HUES48 (cell line): ENCODE data around the gene DOCK3.
"Not testable (repeated sequence)": the region's sequence is repeated elsewhere in the genome, so short reads cannot be mapped to it uniquely, and the experiment has no call there.

ENCODE experiments used
- H3K27ac ChIP-seq: one replicate; pipeline ENCODE4 v1.7.0; 2013; ENCODE audit warnings: low read depth, low read length, inconsistent platforms
- H3K27me3 ChIP-seq: 2 replicates; pipeline ENCODE4 v1.6.1; 2013; ENCODE audit warnings: mild to moderate bottlenecking, low read length; ENCODE audit not compliant: control insufficient read depth, insufficient read depth
- H3K36me3 ChIP-seq: 2 replicates; pipeline ENCODE4 v1.6.1; 2013; ENCODE audit warnings: low read length; ENCODE audit not compliant: control insufficient read depth, insufficient read depth
- H3K4me1 ChIP-seq: 2 replicates; pipeline ENCODE4 v1.6.1; 2013; ENCODE audit warnings: mild to moderate bottlenecking, low read length; ENCODE audit not compliant: control insufficient read depth, insufficient read depth
- H3K4me3 ChIP-seq: 2 replicates; pipeline ENCODE4 v1.5.1; 2013; ENCODE audit warnings: mild to moderate bottlenecking, low read depth, low read length
- H3K9ac ChIP-seq: 2 replicates; pipeline ENCODE4 v1.6.1; 2013; ENCODE audit warnings: mild to moderate bottlenecking, low read depth, low read length, moderate library complexity
- H3K9me3 ChIP-seq: 2 replicates; pipeline ENCODE4 v1.6.1; 2013; ENCODE audit warnings: low read length; ENCODE audit not compliant: control insufficient read depth, insufficient read depth

The DOCK3 gene

DNA sequence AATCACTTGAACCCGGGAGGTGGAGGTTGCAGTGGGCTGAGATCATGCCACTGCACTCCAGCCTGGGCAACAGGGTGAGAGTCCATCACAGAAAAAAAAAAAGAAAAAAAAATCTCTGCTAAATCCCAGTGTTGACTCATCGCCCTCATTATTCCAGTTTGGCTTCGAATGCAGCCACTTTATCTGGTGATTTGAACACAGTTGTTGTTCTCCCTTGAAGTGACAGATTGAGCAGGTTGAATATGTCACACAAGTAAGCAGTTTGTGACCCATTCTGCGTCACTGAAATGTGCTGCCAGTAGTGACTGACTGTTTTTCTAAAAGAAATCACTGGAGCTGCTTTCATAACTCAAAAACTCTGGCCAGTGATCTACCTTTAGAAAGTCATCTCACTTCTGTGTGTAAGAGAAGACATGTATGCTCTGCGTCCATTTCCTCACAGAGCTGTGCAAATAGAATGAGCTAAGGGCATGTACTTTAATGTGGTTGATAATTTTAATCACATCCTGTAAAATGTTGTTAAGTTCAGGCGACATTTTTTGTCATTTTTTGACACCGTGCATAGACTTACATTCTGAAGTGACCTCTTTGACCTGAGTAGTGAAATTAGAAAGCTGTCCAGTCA is 12.5 kb downstream of the DOCK3 start:
- H3K36me3 ChIP-seq = no peaks in the 10 kb centered on the region
- H3K27me3 ChIP-seq = no peaks in the 10 kb centered on the region
- no peak overlapping the region for H3K4me3 ChIP-seq
- no peak overlapping the region for H3K27ac ChIP-seq
- no peak overlapping the region for H3K9ac ChIP-seq
- no peaks in the 10 kb centered on the region for H3K9me3 ChIP-seq
- H3K4me1 ChIP-seq = peaks cover 26% of the 10 kb centered on the region

- Histone ChIP-seq H3K9ac (no peak overlapping the region), H3K27me3 (no peaks in the 10 kb centered on the region), H3K9me3 (no peaks in the 10 kb centered on the region), H3K4me3 (no peak overlapping the region), H3K4me1 (peaks cover 26% of the 10 kb centered on the region), H3K27ac (no peak overlapping the region), H3K36me3 (no peaks in the 10 kb centered on the region)
Measured at GRCh38 chr3:50687916-50688315, 13.2 kb downstream of the DOCK3 start.

DNA sequence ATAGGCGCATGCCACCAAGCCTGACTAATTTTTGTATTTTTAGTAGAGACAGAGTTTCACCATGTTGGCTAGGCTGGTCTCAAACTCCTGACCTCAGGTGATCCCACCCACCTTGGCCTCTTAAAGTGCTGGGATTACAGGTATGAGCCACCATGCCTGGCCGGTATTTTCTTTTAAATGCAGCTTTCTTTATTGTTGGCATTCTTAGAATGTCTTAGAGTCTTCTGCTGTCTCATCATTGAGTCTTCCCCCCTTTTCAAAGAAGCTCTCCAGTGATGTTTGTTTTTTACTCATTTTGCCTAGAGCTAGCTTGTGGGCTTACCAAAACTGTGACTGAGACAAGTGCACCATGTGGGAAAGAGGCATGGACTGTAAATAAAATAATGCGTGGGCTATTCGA is 13.9 kb downstream of the DOCK3 start:
- H3K27ac ChIP-seq = peak overlapping the region; percentile 65
- not testable (repeated sequence) for H3K27me3 ChIP-seq, H3K9me3 ChIP-seq, H3K9ac ChIP-seq, H3K36me3 ChIP-seq
- peaks cover 26% of the 10 kb centered on the region for H3K4me1 ChIP-seq
- 0 out of 2 replicates have a peak overlapping the region, but pooled peaks have one; percentile 12 for H3K4me3 ChIP-seq

DNA sequence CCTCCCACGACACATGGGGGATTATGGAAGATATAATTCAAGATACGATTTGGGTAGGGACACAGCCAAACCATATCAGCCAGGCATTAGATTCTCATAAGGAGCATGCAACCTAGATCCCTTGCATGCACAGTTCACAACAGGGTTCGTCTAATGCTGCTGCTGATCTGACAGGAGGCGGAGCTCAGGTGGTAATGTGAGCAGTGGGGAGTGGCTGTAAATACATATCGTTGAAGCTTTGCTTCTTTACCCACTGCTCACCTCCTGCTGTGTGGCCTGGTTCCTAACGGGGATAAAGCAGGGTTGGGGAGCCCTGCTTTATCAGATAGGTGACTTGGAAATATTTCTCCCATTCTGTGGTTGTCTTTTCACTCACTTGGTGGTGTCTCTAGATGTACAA is 14.8 kb downstream of the DOCK3 start:
- H3K4me1 ChIP-seq = peaks cover 26% of the 10 kb centered on the region
- no peaks in the 10 kb centered on the region for H3K36me3 ChIP-seq
- no peaks in the 10 kb centered on the region for H3K27me3 ChIP-seq
- no peak overlapping the region for H3K9ac ChIP-seq
- H3K4me3 ChIP-seq = no peak overlapping the region
- peak overlapping the region; percentile 65 for H3K27ac ChIP-seq
- H3K9me3 ChIP-seq = no peaks in the 10 kb centered on the region

GRCh38 chr3:50695031-50695430 is 20.3 kb downstream of the DOCK3 start:
- Histone ChIP-seq H3K9me3 (no peaks in the 10 kb centered on the region), H3K9ac (no peak overlapping the region)

GRCh38 chr3:50696276-50696675 is 21.5 kb downstream of the DOCK3 start:
- H3K9ac ChIP-seq = no peak overlapping the region
- H3K27me3 ChIP-seq = no peaks in the 10 kb centered on the region
- no peaks in the 10 kb centered on the region for H3K9me3 ChIP-seq
- no peaks in the 10 kb centered on the region for H3K36me3 ChIP-seq
- H3K4me3 ChIP-seq = no peak overlapping the region
- H3K27ac ChIP-seq = no peak overlapping the region
- H3K4me1 ChIP-seq = peaks cover 10% of the 10 kb centered on the region

More at GRCh38 chr3:50695031-50695430, 20.3 kb downstream of the DOCK3 start:
- H3K4me3 ChIP-seq = no peak overlapping the region
- H3K27ac ChIP-seq = no peak overlapping the region
- no peaks in the 10 kb centered on the region for H3K36me3 ChIP-seq
- H3K27me3 ChIP-seq = no peaks in the 10 kb centered on the region
- peaks cover 11% of the 10 kb centered on the region for H3K4me1 ChIP-seq

DNA sequence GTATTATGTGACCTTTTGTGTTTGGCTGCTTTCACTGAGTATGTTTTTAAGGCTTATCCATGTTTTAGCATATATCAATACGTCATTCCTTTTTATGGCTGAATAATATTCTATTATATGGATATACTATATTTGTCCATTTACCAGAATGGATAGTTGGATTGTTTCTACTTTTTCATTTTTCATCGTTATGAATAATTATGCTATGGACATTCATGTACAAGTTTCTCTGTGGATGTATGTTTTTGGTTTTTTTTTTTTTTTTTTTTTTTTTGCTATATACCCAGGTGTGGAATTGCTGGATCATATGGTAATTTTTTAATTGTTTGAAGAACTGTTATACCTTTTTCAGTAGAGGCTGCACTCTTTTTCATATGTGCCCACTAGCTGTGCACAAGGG is 23.5 kb downstream of the DOCK3 start:
- Histone ChIP-seq H3K9ac (no peak overlapping the region), H3K4me1 (peaks cover 10% of the 10 kb centered on the region), H3K4me3 (no peak overlapping the region), H3K36me3 (no peaks in the 10 kb centered on the region), H3K9me3 (no peaks in the 10 kb centered on the region), H3K27ac (no peak overlapping the region), H3K27me3 (no peaks in the 10 kb centered on the region)

- Histone ChIP-seq H3K36me3 (no peaks in the 10 kb centered on the region), H3K27ac (no peak overlapping the region), H3K9ac (no peak overlapping the region), H3K4me3 (no peak overlapping the region), H3K27me3 (no peaks in the 10 kb centered on the region), H3K4me1 (peaks cover 12% of the 10 kb centered on the region), H3K9me3 (no peaks in the 10 kb centered on the region)
Measured at GRCh38 chr3:50708620-50709019, 33.9 kb downstream of the DOCK3 start.

GRCh38 chr3:50714946-50715345 is 40.2 kb downstream of the DOCK3 start:
- Histone ChIP-seq H3K36me3 (no peaks in the 10 kb centered on the region), H3K4me1 (peaks cover 6% of the 10 kb centered on the region), H3K27ac (no peak overlapping the region), H3K27me3 (no peaks in the 10 kb centered on the region), H3K9ac (no peak overlapping the region), H3K4me3 (no peak overlapping the region), H3K9me3 (no peaks in the 10 kb centered on the region)

- Histone ChIP-seq H3K9me3 (no peaks in the 10 kb centered on the region), H3K9ac (no peak overlapping the region), H3K27me3 (no peaks in the 10 kb centered on the region), H3K4me3 (no peak overlapping the region), H3K36me3 (no peaks in the 10 kb centered on the region), H3K4me1 (no peaks in the 10 kb centered on the region), H3K27ac (no peak overlapping the region)
Measured at GRCh38 chr3:50724831-50725230, 50.1 kb downstream of the DOCK3 start.

GRCh38 chr3:50734985-50735384 is 60.3 kb downstream of the DOCK3 start:
- Histone ChIP-seq H3K9ac (no peak overlapping the region), H3K4me3 (no peak overlapping the region), H3K9me3 (no peaks in the 10 kb centered on the region), H3K27ac (no peak overlapping the region), H3K27me3 (no peaks in the 10 kb centered on the region), H3K4me1 (peaks cover 26% of the 10 kb centered on the region), H3K36me3 (no peaks in the 10 kb centered on the region)
